Endothelial cell of umbilical vein (primary cell): ENCODE measurements around the gene TAS1R3. TPM values are rescaled to one million over a fixed set of nuclear protein-coding genes. Genes with fewer than 3 reads are reported as not detected.

Experiments used
- BruUV-seq: library from RNA; stranded (reverse); fragments of 400-500 nt; replicated peaks from 2 replicates; lab custom pipeline; 2021; lab: Mats Ljungman, UMichigan
- CTCF ChIA-PET: fragments of 300-600, 350-600 bp; sonication (Branson Sonifier 250); formaldehyde crosslinking; loops from one replicate; lab custom pipeline; 2021; ENCODE audit warnings: antibody characterized with exemption, inconsistent platforms; lab: Charles Lee
- POLR2A ChIA-PET: fragments of 300-600, 350-600 bp; sonication (Branson Sonifier 250); formaldehyde crosslinking; loops from one replicate; lab custom pipeline; 2021; ENCODE audit warnings: antibody characterized with exemption, inconsistent platforms; lab: Charles Lee
- DNase-seq: peaks from one replicate; pipeline ENCODE4 v3.0.0-alpha.2; 2011; ENCODE audit warnings: low read depth, low spot score
- FAIRE-seq: peaks from 2 replicates; lab custom pipeline; 2011; peaks lifted over from hg19 to GRCh38; lab: Jason Lieb, UNC
- H2AFZ ChIP-seq: 2 replicates; pipeline ENCODE4 v1.6.0; 2012; ENCODE audit warnings: low read depth, low read length, control low read depth, inconsistent platforms
- H3K27ac ChIP-seq: 2 replicates; pipeline ENCODE4 v1.5.1; 2011; ENCODE audit warnings: low read depth, mild to moderate bottlenecking, control low read depth, low read length, moderate library complexity; ENCODE audit not compliant: insufficient read depth
- H3K27me3 ChIP-seq, 2 experiments: 2 replicates each; pipeline versions ENCODE4 v1.6.0 to v1.6.1; 2011; ENCODE audit warnings: low read length in 2 of 2, mixed read lengths in 1 of 2; ENCODE audit not compliant: control insufficient read depth in 2 of 2, insufficient read depth in 2 of 2
- H3K36me3 ChIP-seq, 2 experiments: 2 replicates in 1 of 2; 3 replicates in 1 of 2; pipeline ENCODE4 v1.5.1; 2011; ENCODE audit warnings: low read length in 2 of 2, mild to moderate bottlenecking in 1 of 2, moderate library complexity in 1 of 2; ENCODE audit not compliant: control insufficient read depth in 2 of 2, insufficient read depth in 2 of 2; ENCODE audit errors: extremely low read depth in 1 of 2
- H3K4me1 ChIP-seq: 3 replicates; pipeline ENCODE4 v1.5.1; 2011; ENCODE audit warnings: mild to moderate bottlenecking, low read length; ENCODE audit not compliant: control insufficient read depth, insufficient read depth; ENCODE audit errors: extremely low read depth
- H3K4me2 ChIP-seq: 2 replicates; pipeline ENCODE4 v1.6.1; 2011; ENCODE audit warnings: low read length, control low read depth, mixed read lengths; ENCODE audit not compliant: insufficient read depth
- H3K4me3 ChIP-seq, 3 experiments: fragments of 200-600 bp in 1 of 3; sonication (generic), shearing (Covaris generic) in 1 of 3; replicated peaks in 1 of 3; 2 replicates each; pipeline ENCODE4 v1.5.1; 2011 to 2016; ENCODE audit warnings: control low read depth in 3 of 3, low read length in 3 of 3, mild to moderate bottlenecking in 2 of 3, inconsistent platforms in 1 of 3, low read depth in 1 of 3, moderate library complexity in 1 of 3; ENCODE audit not compliant: insufficient read depth in 1 of 3
- H3K79me2 ChIP-seq: 2 replicates; pipeline ENCODE4 v1.6.0; 2012; ENCODE audit warnings: low read length, inconsistent platforms; ENCODE audit not compliant: control insufficient read depth, insufficient read depth
- H3K9ac ChIP-seq: replicated peaks from 2 replicates; pipeline ENCODE3; 2011; ENCODE audit warnings: low read length, control low read depth; ENCODE audit not compliant: insufficient read depth; ENCODE audit errors: extremely low read depth
- H3K9me1 ChIP-seq: replicated peaks from 3 replicates; pipeline ENCODE4 v1.6.0; 2011; ENCODE audit warnings: mild to moderate bottlenecking, low read length; ENCODE audit not compliant: control insufficient read depth, insufficient read depth; ENCODE audit errors: extremely low read depth
- H3K9me3 ChIP-seq: replicated peaks from 2 replicates; pipeline ENCODE4 v1.5.1; 2012; ENCODE audit warnings: low read length, inconsistent platforms; ENCODE audit not compliant: control insufficient read depth, insufficient read depth
- H4K20me1 ChIP-seq: replicated peaks from 2 replicates; pipeline ENCODE3; 2011; ENCODE audit warnings: mild to moderate bottlenecking, low read length; ENCODE audit not compliant: control insufficient read depth, insufficient read depth; ENCODE audit errors: extremely low read depth
- CTCF ChIP-seq, 2 donors: IDR thresholded peaks; 1 replicate in 1 of 2; 2 replicates in 1 of 2; pipeline ENCODE4 v1.5.1; 2011; ENCODE audit warnings: low read length in 2 of 2, mild to moderate bottlenecking in 2 of 2, moderate library complexity in 2 of 2, control low read depth in 1 of 2, inconsistent platforms in 1 of 2, low read depth in 1 of 2; ENCODE audit not compliant: insufficient read depth in 1 of 2; ENCODE audit errors: extremely low read depth in 1 of 2
- EZH2 ChIP-seq: IDR thresholded peaks from 2 replicates; pipeline ENCODE4 v1.6.1; 2012; ENCODE audit warnings: borderline replicate concordance, low read depth, mild to moderate bottlenecking, moderate library complexity, low read length, inconsistent platforms; ENCODE audit not compliant: severe bottlenecking
- FOS ChIP-seq: IDR thresholded peaks from 2 replicates; pipeline ENCODE4 v1.6.1; 2011; ENCODE audit warnings: mild to moderate bottlenecking, low read length, moderate library complexity, borderline replicate concordance; ENCODE audit not compliant: insufficient read depth
- GATA2 ChIP-seq: IDR thresholded peaks from 2 replicates; pipeline ENCODE4 v1.7.0; 2011; ENCODE audit warnings: low read depth, mild to moderate bottlenecking, moderate library complexity, mixed read lengths, low read length; ENCODE audit not compliant: insufficient read length, insufficient read depth
- JUN ChIP-seq: IDR thresholded peaks from 2 replicates; pipeline ENCODE4 v1.6.1; 2011; ENCODE audit warnings: borderline replicate concordance, low read depth; ENCODE audit not compliant: insufficient read length, insufficient read depth
- MAX ChIP-seq: IDR thresholded peaks from 2 replicates; pipeline ENCODE4 v1.6.1; 2011; ENCODE audit not compliant: insufficient read depth, insufficient read length
- MYC ChIP-seq: IDR thresholded peaks from one replicate; pipeline ENCODE4 v1.6.1; 2011; ENCODE audit warnings: mild to moderate bottlenecking, low read depth, low read length
- POLR2A ChIP-seq: IDR thresholded peaks from 2 replicates; pipeline ENCODE4 v1.6.1; 2012; ENCODE audit warnings: low read depth, mild to moderate bottlenecking, control low read depth, low read length
- POLR2AphosphoS5 ChIP-seq: IDR thresholded peaks from 2 replicates; pipeline ENCODE4 v1.6.1; 2012; ENCODE audit warnings: low read depth, mild to moderate bottlenecking, control low read depth, low read length, moderate library complexity; ENCODE audit not compliant: insufficient read depth
- dilution Hi-C: fragments of 300-500 bp; cut with MboI; formaldehyde crosslinking; loops from one replicate; pipeline ENCODE4 v1.15.0; 2019; ENCODE audit warnings: low sequenced_read_pairs; ENCODE audit not compliant: extremely low pct_ligation_motif_present
- intact Hi-C: fragments of 100-400 bp; cut with micrococcal nuclease; formaldehyde crosslinking; loops from one replicate; pipeline ENCODE4 v1.10.0; 2022
- polyA plus RNA-seq, 4 experiments: library from polyadenylated mRNA; depleted of rRNA in 3 of 4; stranded (reverse) in 3 of 4; unstranded in 1 of 4; fragments of >200 nt; gene quantifications; 2 replicates each; pipeline versions ENCODE4 v1.2.1 to v1.2.3, GENCODE V29; 2011 to 2012; ENCODE audit warnings: missing spikeins in 1 of 4
- total RNA-seq: library from RNA; stranded (reverse); gene quantifications from 2 replicates; pipeline ENCODE4 v1.2.3, GENCODE V29; 2021

TAS1R3 gene
- total and polyA plus RNA-seq, 2 donors (not counting 3 experiments of a cell fraction or from before 2014, with no cell fraction given), result 0.26 to 0.38 TPM

- no TSS peak for BruUV-seq
- DNase-seq (no peak), FAIRE-seq (no peak)
- intact Hi-C loops (no loop called here), dilution Hi-C loops (no loop called here)
- no peaks in the 10 kb centered on the region for H3K27me3 ChIP-seq
- CTCF ChIA-PET, result no interaction called here
- no peak overlapping the region for H3K9ac ChIP-seq
- no peak overlapping the region for H2AFZ ChIP-seq
- no peak overlapping the region for H3K4me2 ChIP-seq
- H3K4me3 ChIP-seq, result no peak overlapping the region
- TF ChIP-seq MAX (no peak), CTCF (IDR thresholded peaks at IDR 0.05; ENCODE audit: extremely low read depth in 1 of 2, insufficient read depth in 1 of 2, low read depth in 1 of 2, low read length in 2 of 2) (no peak), MYC (no peak), EZH2 (no peak), FOS (no peak), GATA2 (no peak), JUN (no peak), POLR2AphosphoS5 (no peak), POLR2A (no peak)
- H3K4me1 ChIP-seq, result peaks cover 12% of the 10 kb centered on the region
- H4K20me1 ChIP-seq, result peaks cover 5% of the 10 kb centered on the region
- H3K79me2 ChIP-seq, result peaks cover 52% of the 10 kb centered on the region
- POLR2A ChIA-PET, result no interaction called here
- no peak overlapping the region for H3K27ac ChIP-seq
- H3K9me3 ChIP-seq, result no peaks in the 10 kb centered on the region
- H3K36me3 ChIP-seq, result peaks cover 0 to 7% of the 10 kb centered on the region in 2 experiments
- no peaks in the 10 kb centered on the region for H3K9me1 ChIP-seq
These were observed 10.2 kb upstream of the TAS1R3 start for GRCh38 chr1:1320666-1321448.
